ENCODE data around the gene UBALD2. TPM values are rescaled to one million over a fixed set of nuclear protein-coding genes. Genes with fewer than 3 reads are reported as not detected.
"Not testable (repeated sequence)": the region's sequence is repeated elsewhere in the genome, so short reads cannot be mapped to it uniquely, and the experiment has no call there.

Gene UBALD2
- total RNA-seq, 1 experiment from 2014 or later, result 45.0 TPM

DNA sequence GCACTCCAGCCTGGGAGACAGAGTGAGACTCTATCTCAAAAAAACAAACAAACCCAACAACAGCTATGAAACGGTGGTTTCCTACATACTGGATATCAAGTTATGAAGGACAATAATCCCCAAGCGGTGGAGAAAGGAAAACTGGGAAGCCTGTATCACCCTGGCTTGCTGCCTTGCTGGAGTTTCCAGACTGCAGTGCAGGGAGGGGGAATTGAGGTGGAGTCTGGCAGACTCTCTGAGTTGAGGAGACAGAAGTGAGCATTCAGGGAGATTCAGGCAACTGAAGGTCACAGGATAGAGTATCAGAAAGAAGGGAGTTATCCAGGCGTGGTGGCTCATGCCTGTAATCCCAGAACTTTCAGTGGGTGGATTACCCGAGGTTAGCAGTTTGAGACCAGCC is 31.0 kb downstream of the UBALD2 start:
- DNase-seq (ENCODE audit: low read depth, low spot score), result peak; percentile 58
- in situ Hi-C loops (cut with HindIII; ENCODE audit: low pct_unique_long_range_greater_than_20kb, low sequenced_read_pairs), result no loop called here

DNA sequence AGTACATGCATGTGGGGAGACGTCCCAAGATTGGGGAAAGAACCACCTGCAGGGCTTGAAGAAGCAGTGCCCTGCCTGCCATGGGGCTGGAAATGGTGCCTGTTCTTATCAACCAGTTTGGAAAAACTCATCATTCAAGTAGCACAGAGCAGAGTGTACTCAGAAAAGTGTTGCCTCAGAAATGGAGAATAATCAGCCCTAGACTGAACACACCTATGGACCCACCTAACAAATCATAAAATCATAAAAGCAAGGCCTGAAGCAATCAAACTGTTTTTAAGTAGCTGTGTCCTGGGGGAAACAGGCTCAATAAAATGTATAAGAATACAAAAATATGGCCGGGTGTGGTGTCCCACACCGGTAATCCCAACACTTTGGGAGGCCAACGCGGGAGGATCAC is 31.7 kb downstream of the UBALD2 start:
- in situ Hi-C loops (cut with HindIII; ENCODE audit: low pct_unique_long_range_greater_than_20kb, low sequenced_read_pairs), result no loop called here
- no peak for DNase-seq (ENCODE audit: low read depth, low spot score)

DNA sequence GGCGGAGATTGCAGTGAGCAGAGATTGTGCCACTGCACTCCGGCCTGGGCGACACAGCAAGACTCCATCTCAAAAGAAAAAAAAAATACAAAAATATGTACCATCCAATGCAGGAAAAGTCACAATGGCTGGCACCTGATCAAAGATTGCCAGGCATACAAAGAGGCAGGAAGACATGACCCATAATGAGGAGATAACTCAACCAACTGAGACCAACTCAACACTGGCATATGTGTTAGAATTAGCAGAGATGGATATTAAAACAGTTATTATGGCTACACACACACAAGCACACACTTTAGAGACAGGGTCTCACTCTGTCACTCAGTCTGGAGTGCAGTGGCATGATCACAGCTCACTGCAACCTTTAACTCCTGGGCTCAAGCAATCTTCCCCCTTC is 32.3 kb downstream of the UBALD2 start:
- in situ Hi-C loops (cut with HindIII; ENCODE audit: low pct_unique_long_range_greater_than_20kb, low sequenced_read_pairs), result no loop called here

DNA sequence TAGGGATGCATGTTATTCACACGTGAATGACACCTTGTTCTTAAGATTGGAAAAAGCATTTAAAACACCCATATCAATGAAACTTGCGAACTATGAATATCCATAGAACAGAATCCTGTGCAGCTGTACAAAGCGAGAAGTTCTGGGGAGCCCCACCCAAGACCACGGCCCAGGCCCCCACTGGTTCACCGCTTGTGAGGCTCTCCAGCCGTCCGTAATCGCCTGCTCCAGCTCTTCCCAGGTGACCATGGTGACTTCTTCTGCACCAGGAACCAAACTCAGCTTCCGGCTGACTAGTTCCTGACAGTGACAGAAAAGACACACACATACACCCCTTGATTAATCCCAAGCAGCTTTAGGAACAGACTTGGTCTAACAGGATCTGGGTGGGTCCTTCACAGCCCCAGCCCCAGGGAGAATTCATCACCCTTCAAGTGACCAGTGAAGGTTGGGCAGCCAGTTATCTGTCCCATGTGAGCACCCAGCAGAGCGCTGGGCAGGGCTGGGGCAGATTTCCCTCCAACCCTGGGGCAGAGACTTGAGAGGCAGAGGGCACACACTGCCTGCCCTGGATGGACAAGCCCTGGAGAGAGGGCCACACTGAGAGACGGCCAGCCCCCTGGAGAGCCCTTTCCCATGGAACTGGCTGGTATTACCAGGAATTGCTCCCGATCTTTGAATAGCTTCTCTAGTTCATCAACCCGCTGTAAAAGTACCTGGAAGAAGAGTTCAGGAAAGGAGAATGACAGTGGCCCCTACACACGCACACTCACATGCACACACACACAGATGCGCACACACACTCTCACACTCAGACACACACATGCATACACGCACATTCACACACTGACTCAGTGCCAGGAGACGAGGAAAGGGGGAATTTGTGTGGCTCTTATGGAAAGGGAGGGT is 39.3 kb downstream of the UBALD2 start:
- in situ Hi-C loops (cut with HindIII; ENCODE audit: low pct_unique_long_range_greater_than_20kb, low sequenced_read_pairs), result no loop called here
- no peak for DNase-seq (ENCODE audit: low read depth, low spot score)

More for the DNA sequence above, 32.3 kb downstream of the UBALD2 start:
- DNase-seq (ENCODE audit: low read depth, low spot score), result no peak

DNA sequence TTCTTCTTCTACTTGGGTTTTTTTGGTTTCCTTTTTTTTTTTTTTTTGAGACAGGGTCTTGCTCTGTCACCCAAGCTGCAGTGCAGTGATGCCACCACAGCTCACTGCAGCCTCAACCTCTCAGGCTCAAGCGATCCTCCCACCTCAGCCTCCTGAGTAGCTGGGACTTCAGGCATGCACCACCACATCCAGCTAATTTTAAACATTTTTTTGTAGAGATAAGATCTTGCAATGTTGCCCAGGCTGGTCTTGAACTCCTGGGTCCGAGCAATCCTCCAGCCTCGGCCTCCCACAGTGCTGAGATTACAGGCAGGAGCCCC is 39.9 kb downstream of the UBALD2 start:
- in situ Hi-C loops (cut with HindIII; ENCODE audit: low pct_unique_long_range_greater_than_20kb, low sequenced_read_pairs); DNase-seq (ENCODE audit: low read depth, low spot score): not testable (repeated sequence)

DNA sequence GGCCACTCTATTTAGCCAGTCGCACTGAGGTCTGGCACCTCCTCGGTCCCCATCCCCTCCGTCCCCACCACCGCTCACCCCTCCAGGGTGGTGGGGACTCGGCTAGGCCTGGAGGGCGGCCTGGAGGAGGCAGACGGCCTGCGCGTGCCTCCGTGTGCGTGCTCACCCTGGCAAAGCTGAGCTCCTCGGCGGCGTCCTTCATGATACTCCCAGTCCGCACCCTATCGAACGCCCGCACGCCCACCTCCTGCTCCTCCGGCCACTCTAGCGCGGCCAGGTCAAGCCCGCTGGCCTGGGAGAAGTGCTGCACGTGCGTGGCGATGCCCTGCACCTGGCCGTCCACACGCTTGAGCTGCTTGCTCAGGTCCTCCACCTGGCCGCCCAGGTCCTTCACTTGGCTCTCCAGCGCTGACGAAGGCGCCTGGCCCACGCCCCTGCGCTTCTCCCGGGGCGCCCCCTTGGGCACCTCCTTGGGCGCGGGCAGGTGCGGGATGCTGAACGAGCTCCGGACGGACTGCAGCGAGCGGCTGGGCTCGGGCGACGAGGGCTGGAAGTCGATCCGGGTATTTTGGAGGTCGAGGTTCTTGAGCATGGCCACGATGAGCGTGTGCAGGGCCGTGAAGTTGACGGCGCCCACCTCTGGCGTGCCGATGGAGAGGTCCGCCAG is 42.3 kb downstream of the UBALD2 start:
- in situ Hi-C loops (cut with HindIII; ENCODE audit: low pct_unique_long_range_greater_than_20kb, low sequenced_read_pairs), result no loop called here
- no peak for DNase-seq (ENCODE audit: low read depth, low spot score)

DNA sequence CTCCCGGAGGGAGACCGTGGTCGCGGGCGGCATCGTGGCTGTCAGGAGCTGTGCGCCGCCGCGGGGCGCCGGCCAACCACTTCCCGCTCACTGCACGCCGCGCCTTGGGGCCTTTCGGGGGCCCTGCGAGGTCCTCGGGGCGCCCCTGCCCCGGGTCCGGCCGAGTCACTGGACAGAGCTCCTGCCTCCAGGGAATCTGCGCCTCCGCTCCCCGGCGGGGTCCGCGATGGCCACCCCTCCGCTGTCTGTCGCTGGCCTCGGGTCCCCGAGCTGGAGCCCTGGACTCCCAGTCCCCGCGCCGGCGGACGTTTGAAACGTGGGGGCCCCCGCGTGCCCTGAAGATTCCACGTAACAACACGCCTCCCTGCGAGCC is 42.8 kb downstream of the UBALD2 start, which contains the start of gene QRICH2:
QRICH2 (minus strand) TSS at position 311 of the 373 bp plus-strand sequence; CDS start at position 33, 278 bp downstream.
- in situ Hi-C loops (cut with HindIII; ENCODE audit: low pct_unique_long_range_greater_than_20kb, low sequenced_read_pairs), result no loop called here
- DNase-seq (ENCODE audit: low read depth, low spot score), result no peak

DNA sequence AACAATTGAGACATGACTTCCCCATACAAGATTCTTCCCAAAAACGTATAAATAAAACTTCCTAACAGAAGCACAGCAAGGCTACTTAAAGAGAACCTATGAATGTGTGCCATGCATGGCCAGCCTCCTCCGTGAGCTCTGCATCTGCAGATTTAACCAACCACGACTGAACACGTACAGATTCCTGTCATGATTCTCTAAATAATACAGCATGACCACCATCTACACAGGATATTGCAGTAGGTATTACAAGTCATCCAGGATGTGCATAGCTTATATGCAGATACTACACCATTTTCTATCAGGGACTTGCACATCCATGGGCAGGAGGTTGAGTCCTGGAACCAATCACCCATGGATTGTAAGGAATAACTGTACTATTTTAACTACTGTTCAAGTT is 44.3 kb downstream of the UBALD2 start:
- no peak for DNase-seq (ENCODE audit: low read depth, low spot score)
- in situ Hi-C loops (cut with HindIII; ENCODE audit: low pct_unique_long_range_greater_than_20kb, low sequenced_read_pairs), result no loop called here

DNA sequence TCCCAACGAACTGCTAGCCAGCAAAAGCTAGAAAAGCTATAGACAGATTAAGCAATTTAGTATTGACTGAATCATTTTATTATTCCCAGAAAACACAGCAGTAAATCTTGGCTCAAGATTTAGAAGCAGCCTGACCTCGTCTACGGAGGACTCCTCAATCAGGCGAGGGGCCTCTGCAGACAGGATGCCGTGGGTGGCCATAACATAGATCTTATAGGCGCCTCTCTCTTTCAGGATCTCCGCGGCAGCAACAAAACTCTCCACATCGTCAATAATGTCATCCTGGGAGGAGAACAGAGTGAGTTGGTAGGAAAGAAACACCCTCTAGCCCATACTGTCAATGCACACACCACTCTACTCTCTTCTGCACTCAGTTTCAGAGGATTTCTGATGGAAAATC is 47.6 kb downstream of the UBALD2 start:
- in situ Hi-C loops (cut with HindIII; ENCODE audit: low pct_unique_long_range_greater_than_20kb, low sequenced_read_pairs), result no loop called here
- DNase-seq (ENCODE audit: low read depth, low spot score), result no peak

DNA sequence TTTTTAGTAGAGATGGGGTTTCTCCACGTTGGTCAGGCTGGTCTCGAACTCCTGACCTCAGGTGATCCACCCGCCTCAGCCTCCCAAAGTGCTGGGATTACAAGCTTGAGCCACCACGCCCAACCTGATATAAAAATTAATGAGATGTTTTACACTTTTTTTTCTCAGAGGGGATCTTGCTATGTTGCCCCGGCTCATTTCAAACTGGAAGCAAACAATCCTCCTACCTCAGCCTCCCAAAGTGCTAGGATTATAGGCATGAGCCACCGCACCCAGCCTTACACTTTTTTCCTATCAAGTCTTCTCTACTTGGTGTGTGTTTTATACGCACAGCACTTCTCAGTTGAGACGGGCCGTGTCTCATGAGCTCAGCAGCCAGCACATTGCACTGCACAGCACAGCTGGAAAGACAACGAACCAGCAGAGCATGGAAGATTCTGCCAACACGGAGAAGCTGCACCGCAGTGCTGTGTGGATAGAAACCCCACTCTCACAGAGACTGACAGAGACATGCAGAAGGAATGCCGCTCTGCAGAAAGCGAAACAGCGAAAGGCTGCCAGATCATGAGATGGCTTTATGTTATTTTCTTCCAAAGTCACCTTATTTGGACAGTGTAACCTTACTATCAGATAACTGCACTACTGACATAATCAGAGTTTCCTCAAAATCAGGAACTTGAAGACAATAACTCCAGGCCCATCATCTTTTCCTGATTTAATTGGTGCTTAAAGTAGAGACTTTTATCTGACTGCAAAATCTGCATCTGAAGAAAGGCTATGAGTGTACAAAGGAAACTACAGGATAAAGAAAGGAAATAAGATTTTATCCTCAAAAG is 49.5 kb downstream of the UBALD2 start:
- in situ Hi-C loops (cut with HindIII; ENCODE audit: low pct_unique_long_range_greater_than_20kb, low sequenced_read_pairs), result no loop called here
- no peak for DNase-seq (ENCODE audit: low read depth, low spot score)

DNA sequence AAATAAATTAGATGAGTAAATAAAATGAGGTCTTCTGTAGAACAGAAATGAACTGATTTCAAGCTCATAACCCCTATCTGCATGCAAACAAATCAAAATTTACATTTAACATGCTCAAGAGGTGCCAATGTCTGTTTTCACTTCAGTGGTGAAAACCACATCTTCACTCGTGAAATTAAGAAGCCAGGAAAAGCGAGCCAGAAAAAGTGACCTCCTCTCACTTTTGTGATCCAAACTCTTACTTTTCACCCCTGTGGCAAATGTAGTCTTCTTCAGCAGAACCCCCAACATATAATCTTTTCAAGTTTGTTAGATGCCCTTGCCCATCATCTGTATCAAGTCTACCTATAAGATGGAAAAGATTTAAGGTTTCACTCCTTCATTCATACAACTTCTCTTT is 52.4 kb downstream of the UBALD2 start:
- no peak for DNase-seq (ENCODE audit: low read depth, low spot score)
- in situ Hi-C loops (cut with HindIII; ENCODE audit: low pct_unique_long_range_greater_than_20kb, low sequenced_read_pairs), result no loop called here

DNA sequence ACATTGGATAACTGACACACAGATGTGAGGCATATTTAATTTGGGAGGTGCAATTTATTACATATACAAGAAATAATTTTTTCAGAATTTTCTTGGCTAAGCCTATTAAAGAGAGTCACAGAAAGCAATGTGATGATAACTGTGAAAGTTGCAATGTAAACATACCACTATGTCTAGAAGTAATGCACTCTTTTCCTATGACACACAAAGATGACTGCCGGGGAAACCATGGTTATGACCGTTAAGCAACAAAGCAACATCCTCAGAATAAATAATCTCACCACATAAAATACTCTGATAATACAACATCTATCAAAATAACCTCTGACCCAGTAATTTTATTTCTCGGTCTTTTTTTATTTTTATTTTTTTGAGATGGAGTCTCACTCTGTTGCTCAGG is 53.4 kb downstream of the UBALD2 start:
- DNase-seq (ENCODE audit: low read depth, low spot score), result no peak
- in situ Hi-C loops (cut with HindIII; ENCODE audit: low pct_unique_long_range_greater_than_20kb, low sequenced_read_pairs), result no loop called here

Small RNA genes within 50 kb of the gene (small RNA-seq; reads per million reads assigned to genes)
- 0 reads per million in 2 experiments for gene RF00019

Other genes with a start within 250 kb of the UBALD2 start
- gene EVPL, start 238.0 kb upstream of the UBALD2 start, total RNA-seq (2014; rRNA removed; shearing (Covaris generic)), result 0.08 and 0.16 TPM in 2 replicates
- gene SRP68, start 192.8 kb upstream of the UBALD2 start, total RNA-seq (2014; rRNA removed; shearing (Covaris generic)), result 58.2 and 68.6 TPM in 2 replicates
- gene GALR2, start 190.6 kb upstream of the UBALD2 start, total RNA-seq (2014; rRNA removed; shearing (Covaris generic)), result 0.13 and 1.0 TPM in 2 replicates
- 0.53 and 0.74 TPM in 2 replicates for gene ZACN, start 186.2 kb upstream of the UBALD2 start, total RNA-seq (2014; rRNA removed; shearing (Covaris generic))
- gene EXOC7, start 161.6 kb upstream of the UBALD2 start, total RNA-seq (2014; rRNA removed; shearing (Covaris generic)), result 126 and 145 TPM in 2 replicates
- gene FOXJ1, start 124.1 kb upstream of the UBALD2 start, total RNA-seq (2014; rRNA removed; shearing (Covaris generic)), result not detected in 2 replicates
- 28.1 and 33.9 TPM in 2 replicates for gene RNF157, start 24.9 kb upstream of the UBALD2 start, total RNA-seq (2014; rRNA removed; shearing (Covaris generic))
- gene QRICH2, start 42.9 kb downstream of the UBALD2 start, total RNA-seq (2014; rRNA removed; shearing (Covaris generic)), result 2.4 and 2.7 TPM in 2 replicates
- 42.2 and 43.7 TPM in 2 replicates for gene PRPSAP1, start 88.6 kb downstream of the UBALD2 start, total RNA-seq (2014; rRNA removed; shearing (Covaris generic))
- 60.4 and 60.5 TPM in 2 replicates for gene SPHK1, start 119.3 kb downstream of the UBALD2 start, total RNA-seq (2014; rRNA removed; shearing (Covaris generic))
- 30.7 and 36.4 TPM in 2 replicates for gene UBE2O, start 187.8 kb downstream of the UBALD2 start, total RNA-seq (2014; rRNA removed; shearing (Covaris generic))
- gene AANAT, start 202.3 kb downstream of the UBALD2 start, total RNA-seq (2014; rRNA removed; shearing (Covaris generic)), result not detected in 2 replicates
- gene RHBDF2, start 236.1 kb downstream of the UBALD2 start, total RNA-seq (2014; rRNA removed; shearing (Covaris generic)), result 25.0 and 28.6 TPM in 2 replicates